HG03095 (cell line): Measurements from ENCODE around the gene MFAP4.

Experiments
- ATAC-seq: cut with Tn5 transposase; IDR thresholded peaks from one replicate; pipeline ENCODE4 v1.9.1; 2021; ENCODE audit warnings: moderate library complexity; ENCODE audit not compliant: unreplicated experiment

Gene MFAP4

GRCh38 chr17:19386051-19386929 lies 700 bp downstream of the MFAP4 start:
- ATAC-seq = no peak

GRCh38 chr17:19385521-19385983 lies 1.4 kb downstream of the MFAP4 start:
- ATAC-seq = no peak

GRCh38 chr17:19384723-19385391 lies 2.1 kb downstream of the MFAP4 start:
- no peak for ATAC-seq

- ATAC-seq = no peak
Measured at GRCh38 chr17:19383681-19384470, 3.1 kb downstream of the MFAP4 start.

- ATAC-seq = no peak
Measured at GRCh38 chr17:19382531-19383444, 4.2 kb downstream of the MFAP4 start.

GRCh38 chr17:19381741-19382444 lies 5.1 kb downstream of the MFAP4 start:
- no peak for ATAC-seq

GRCh38 chr17:19381361-19381740 lies 5.6 kb downstream of the MFAP4 start:
- ATAC-seq = no peak

GRCh38 chr17:19380481-19381301 lies 6.3 kb downstream of the MFAP4 start:
- no peak for ATAC-seq

GRCh38 chr17:19379361-19380065 lies 7.5 kb downstream of the MFAP4 start:
- ATAC-seq = no peak

- peak; percentile 6 for ATAC-seq
Measured at GRCh38 chr17:19378416-19379360, 8.3 kb downstream of the MFAP4 start, which contains the start of gene MAPK7. Gene MAPK7 (plus strand): TSS chr17:19378498. CDS start chr17:19378901, 403 bp downstream.

- ATAC-seq = peak; percentile 87
Measured at GRCh38 chr17:19377602-19378415, 9.2 kb downstream of the MFAP4 start.

- ATAC-seq = no peak
Measured at GRCh38 chr17:19376811-19377210, 10.2 kb downstream of the MFAP4 start.

- no peak for ATAC-seq
Measured at GRCh38 chr17:19375732-19376131, 11.3 kb downstream of the MFAP4 start.

GRCh38 chr17:19374136-19374535 lies 12.9 kb downstream of the MFAP4 start:
- no peak for ATAC-seq

GRCh38 chr17:19372866-19373504 lies 14.0 kb downstream of the MFAP4 start:
- no peak for ATAC-seq

GRCh38 chr17:19372439-19372838 lies 14.6 kb downstream of the MFAP4 start:
- ATAC-seq = no peak
